Activated naive CD4-positive, alpha-beta T cell (primary cell): ENCODE results near the gene FEN1.

Experiments used
- DNase-seq, 4 experiments: peaks; one replicate each; lab custom pipeline; 2025; lab: John Stamatoyannopoulos, UW

FEN1 gene

DNA sequence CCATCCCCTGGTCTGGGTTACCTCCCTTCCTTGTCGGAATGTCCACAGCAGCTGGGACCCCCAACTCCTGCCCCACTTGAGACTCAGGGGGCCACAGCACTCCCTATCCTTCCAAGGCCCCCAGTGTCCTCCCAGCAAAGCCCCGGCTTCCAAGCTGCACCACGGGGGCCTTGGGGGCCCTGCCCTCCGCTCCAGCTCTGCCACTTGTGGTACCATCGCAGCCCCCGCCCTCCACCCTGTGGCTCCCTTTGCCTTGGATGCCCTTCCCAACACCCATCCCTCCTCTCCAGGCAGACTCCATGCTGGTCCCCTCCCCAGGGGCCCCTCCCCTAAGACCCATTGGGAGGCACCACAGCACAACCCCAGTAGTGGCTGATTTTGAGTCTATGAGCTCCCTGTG, 17.6 kb upstream of the FEN1 start:
- no peak for DNase-seq

DNA sequence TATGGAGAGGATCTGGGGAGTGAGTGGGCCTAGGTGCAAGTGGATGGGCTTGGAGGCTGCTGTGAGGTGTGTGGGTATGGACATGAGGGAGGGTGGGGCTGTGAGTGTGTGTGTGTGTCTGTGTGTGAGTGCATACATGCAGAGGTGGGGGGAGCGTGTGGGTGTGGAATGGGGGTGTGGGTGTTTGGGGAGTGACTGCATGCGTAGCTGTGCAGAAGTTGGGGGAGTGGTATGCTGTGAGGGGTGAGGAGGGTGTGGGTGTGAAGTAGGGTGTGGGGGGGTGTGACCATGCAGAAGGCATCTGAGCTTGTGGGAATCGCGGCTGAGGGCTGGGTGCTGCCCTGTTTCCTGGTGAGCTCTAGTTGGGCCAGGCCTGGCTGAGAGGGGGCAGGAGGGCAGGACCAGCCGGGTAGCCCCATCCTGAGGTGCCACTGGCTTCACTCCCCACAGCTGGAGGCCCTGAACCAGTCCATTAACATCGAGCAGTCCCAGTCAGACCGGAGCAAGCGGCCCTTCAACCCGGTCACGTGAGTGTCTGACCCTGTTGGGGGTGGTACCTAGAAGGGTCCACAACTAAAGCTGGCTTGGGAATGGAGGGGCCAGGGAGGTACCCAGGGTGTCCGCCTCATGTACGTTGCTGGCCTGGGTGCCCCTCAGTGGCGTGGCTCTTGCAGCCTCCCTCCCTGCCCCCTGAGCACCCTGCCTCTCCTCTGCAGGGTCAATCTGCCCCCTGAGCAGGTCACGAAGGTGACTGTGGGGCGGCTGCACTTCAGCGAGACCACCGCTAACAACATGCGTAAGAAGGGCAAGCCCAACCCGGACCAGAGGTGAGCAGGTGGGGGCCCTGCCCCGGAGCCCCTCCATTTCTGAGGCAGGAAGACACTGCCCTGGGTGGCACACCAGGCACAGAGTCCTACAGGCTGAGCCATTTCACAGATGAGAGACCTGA, 16.8 kb upstream of the FEN1 start:
- no peak for DNase-seq

DNA sequence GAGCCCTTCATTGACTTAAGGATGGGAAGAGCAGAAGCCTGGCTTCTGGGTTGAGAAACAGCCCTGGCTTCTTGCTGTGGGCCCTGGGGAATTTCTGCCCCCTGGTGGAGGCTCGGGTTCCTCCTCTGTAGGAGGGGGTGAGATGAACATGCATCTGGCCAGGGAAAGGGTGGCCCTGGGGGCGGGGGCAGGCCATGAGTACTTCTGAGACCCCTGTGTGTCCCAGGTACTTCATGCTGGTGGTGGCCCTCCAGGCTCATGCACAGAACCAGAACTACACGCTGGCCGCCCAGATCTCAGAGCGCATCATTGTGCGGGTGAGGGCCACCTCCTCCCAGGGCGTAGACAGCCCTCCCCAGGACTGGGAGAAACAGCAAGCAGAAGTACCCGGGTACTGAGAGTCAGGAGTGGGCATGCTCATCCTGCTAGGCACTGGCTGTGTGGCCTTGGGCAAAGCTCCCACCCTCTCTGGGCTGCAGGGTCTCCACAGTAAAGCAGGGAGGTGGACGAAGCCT, 16.1 kb upstream of the FEN1 start:
- DNase-seq: peak in 3 of 4 experiments; percentile 14 to 54 (median 30)

DNA sequence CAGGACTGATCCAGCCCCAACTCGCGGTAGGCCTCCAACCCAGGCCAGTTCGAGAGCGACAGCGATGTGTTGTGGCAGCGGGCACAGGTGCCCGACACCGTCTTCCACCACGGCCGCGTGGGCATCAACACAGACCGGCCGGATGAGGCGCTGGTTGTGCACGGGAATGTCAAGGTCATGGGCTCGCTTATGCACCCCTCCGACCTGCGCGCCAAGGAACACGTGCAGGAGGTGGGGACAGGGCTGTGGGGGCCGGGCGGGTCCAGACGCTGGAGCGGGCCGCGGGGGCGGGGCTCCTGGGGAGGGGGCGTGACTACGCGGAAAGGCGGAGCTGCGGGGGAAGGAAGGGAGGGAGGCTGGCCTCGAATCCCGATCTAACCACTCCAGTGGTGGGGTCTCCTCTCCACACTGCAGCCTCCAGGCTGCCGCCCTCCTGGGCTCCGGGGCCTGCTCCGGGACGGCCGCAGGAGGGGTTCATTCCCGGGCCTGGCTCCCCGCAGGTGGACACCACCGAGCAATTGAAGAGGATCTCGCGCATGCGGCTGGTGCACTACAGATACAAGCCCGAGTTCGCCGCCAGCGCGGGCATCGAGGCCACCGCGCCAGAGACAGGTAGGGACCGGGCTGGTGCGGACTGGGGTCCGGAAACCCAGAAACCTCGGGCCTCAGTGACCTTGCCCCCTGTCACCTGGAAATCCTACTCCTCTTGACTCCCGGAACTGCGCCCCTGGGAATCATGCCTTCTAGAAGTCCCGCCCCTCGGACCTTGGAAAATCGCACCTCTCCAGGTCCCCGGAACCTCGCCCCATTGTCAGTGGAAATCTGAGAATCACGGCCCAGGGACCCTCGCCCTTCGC, 15.2 kb upstream of the FEN1 start:
- DNase-seq: peak in 3 of 4 experiments; percentile 31 to 61 (median 42)

DNA sequence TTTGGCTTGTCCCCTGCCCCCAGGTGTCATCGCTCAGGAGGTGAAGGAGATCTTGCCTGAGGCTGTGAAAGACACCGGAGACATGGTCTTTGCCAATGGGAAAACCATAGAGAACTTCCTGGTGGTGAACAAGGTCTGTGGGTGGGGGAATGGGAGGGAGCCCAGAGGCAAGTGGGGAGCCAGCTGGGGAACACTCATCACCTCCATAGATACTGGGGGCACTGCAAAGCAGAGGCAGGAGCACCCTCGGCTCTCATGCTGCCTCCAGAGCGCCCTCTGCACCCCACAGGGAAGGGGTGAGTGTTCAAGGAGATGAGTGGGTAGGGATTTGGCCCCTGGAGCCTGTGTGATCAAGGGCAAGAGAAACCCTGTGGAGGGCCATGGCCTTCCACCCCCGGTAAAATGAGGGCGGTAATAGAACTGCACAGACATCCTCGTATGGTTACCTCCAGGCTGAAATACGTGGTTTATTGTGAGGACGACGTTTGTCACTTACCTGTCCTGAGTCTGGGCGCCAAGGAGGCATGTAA, 14.3 kb upstream of the FEN1 start:
- no peak for DNase-seq

DNA sequence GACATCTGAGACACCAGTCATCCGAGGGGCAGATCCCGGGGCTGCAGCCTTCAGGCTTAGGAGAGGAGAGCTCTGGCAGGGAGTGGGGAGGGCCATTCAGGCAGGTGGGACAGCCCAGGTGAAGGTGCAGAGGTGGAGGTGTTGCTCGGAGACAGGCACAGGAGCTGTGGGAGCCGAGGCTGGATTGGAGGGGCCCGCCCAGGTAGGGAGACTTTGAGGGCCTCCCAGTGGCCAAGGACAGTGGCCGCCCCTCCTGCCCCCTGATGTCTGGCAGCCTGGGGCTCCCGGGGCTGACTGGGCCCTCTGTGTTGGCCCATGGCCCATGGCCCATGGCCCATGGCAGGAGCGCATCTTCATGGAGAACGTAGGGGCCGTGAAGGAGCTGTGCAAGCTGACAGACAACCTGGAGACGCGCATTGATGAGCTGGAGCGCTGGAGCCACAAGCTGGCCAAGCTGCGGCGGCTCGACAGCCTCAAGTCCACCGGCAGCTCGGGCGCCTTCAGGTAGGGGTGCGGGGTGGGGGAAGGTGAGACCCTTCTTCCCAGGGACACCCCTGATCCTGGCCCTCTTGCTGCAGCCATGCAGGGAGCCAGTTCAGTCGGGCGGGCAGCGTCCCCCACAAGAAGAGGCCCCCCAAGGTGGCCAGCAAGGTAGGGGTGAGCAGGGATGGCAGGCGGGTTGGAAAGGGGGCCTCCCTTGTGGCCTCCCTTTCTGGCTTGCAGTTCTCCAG, 13.6 kb upstream of the FEN1 start:
- DNase-seq: no peak

DNA sequence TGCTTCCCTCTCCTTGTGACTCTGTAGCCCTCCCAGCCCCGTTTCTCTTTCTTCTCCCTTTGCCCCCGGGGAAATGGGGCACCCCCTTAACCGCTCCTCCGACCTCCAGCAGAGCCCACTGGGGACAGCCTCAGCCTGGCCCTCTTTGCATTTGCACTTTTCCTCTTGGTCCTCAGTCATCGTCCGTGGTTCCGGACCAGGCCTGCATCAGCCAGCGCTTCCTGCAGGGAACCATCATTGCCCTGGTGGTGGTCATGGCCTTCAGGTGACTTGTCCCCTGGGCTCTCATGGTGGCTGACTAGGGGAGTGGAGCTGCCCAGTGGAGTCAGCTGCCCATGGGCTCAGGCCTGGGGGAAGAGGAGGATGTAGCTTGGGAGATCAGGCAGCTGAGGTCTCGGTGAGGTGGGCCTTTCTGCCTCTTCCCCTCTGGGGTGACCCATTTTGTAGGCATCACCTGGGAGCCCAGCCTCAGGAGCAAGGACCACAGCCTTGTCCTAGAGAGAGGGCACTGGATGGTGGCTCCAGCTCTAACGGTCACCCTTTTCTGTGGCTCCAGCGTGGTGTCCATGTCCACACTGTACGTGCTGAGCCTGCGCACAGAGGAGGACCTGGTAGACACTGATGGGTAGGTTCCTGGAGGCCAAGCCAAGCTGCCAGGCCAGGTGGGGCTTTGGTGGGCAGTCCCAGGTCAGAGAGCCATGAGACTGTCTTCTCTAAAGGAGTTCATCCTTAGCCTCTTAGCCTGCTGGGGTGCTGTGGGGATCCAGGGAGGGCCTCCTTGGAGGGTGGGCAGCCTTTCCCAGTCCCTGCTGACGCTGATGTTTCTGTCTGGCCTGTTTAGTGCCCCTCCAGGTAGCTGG, 12.8 kb upstream of the FEN1 start:
- no peak for DNase-seq

DNA sequence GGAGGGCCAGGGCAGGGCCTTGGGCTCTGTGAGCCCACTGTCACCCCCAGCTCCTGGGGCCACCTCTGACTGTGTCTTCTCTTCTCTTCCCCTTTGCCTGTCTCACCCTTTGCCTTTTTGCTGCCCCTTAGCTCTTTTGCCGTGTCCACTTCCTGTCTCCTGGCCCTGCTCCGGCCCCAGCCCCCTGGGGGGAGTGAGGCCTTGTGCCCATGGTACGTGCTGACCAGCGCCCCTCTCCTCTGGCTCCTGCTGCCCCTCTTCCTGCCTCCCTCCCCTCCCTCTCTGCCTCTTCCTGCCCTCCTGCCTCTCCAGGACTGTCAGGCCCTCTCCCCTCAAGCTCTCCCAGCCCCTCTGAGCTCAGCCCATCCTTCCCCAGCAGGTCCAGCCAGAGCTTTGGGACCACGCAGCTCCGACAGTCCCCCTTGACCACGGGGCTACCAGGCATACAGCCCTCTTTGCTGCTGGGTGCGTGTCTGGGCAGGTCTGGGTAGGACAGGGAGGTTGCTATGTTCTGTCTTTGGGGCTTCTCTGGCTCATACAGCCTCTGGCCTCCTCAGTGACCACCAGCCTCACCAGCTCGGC, 12.0 kb upstream of the FEN1 start:
- DNase-seq: no peak

DNA sequence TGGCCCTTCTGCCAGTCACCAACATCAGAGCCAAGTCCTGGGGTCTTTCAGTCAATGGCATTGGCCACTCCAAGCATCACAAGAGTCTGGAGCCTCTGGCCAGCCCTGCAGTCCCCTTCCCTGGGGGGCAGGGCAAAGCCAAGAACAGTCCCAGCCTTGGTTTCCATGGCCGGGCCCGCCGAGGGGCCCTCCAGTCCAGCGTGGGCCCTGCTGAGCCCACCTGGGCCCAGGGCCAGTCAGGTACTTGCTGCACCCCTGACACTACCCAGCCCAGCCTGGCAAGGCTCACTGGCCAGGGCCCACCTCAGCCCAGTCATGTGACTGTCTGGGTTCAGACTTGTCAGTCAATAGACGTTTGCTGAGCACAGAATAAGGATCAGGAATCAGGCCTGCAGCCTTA, 11.1 kb upstream of the FEN1 start:
- no peak for DNase-seq

DNA sequence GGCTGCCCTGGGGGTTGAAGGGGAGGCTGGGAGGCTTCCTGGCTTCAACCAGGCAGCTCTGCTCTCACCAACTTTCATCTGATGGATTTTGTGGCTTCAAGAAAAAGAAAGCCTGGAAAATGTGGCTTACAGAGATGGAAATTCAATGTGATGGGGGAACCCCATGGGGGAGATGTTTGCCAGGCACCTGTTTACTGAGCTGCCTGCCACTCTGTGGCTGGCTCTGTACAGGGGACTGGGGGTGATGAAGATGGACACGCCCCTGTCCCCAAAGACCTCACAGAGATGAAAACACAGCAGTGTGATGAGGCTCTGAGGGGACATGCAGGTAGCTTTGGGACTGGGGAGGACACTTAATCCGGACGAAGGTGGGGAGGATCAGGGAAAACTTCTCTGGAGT, 10.4 kb upstream of the FEN1 start:
- DNase-seq: no peak

DNA sequence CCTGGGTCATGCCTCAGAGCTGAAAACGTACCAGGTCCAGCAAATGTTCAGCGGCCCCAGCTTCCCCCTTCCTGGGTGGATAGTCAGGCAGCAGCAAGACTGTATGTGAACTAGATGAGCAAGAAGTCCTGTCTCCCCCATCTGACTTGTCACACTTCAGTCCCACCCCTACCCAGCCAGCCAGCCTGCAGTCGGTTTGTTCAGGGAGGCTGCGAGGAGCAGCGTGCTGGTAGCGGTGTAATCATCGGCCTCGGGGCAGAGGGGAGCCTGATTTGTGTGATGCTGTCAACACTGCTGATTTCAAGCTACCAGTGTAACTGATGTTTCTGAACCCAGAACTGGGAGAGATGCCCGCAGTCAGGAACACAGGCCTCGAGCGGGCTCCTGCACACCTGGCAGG, 9.9 kb upstream of the FEN1 start:
- no peak for DNase-seq

DNA sequence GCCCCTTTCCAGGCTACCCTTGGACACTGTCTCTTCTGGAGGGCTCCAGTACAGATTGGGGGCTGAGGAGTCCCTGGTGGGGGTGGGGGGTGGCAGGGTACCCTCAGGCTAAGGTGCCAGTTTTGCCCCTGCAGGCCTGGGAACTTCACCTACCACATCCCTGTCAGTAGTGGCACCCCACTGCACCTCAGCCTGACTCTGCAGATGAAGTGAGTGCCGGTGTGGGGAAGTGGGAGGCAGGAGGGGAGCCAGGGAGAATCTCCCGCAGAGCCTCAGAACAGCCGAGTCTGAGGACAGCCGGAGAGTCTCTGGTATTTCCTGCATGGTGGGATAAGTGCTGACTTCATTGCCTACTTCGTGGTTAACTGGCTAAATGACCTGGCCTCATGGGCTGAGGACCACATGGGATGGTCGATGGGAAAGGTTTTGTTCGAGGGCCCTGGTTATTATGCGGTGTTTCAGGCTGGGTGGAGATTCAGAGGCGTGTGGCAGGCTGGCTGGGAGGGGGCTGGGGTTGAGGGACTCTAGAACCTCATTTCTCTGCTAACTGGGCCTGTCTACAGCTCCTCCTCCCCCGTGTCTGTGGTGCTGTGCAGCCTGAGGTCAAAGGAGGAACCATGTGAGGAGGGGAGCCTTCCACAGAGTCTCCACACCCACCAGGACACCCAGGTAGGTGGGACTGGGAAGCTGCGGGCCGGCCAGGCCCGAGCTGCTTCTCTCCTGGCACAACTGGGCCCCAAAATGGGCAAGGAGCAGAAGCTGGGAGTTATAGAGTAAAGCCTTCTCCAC, 8.8 kb upstream of the FEN1 start:
- DNase-seq: no peak

DNA sequence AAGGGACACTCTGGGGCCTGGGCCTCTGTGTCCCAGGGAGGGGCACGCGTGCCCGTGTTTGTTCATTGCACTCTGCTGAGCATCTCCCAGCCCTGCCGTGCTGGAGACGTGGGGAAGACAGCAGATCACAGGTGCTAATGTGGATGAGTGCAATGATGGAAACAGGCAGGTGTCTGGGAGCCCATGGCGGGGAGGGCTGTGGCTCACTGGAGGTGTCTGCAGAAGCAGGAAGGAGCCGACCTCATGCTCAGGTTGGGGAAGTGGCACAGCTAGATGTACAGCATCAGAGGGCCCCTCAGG, 8.3 kb upstream of the FEN1 start:
- DNase-seq: no peak

DNA sequence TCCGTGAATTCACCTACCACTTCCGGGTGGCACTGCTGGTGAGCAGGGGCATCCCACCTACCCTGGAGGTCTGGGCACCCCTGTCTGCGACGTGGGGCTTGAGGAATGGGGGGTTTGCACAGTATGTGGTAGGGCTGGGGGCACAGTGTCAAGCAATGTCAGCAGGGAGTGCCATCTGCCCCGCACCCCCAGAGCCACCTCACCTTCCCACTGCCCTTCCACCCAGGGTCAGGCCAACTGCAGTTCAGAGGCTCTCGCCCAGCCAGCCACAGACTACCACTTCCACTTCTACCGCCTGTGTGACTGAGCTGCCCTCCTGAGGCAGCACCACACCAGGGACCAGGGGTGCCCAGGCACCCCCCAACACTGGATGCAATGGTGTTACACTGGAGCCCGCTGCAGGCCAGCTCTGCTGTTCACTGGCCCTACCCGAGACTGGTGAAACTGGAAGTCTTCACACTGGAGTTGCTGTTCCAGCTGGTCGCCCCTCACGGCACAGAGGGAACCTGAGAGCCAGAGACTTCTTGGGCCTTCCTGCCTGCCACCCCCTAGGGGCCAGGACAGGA, 6.8 kb upstream of the FEN1 start:
- no peak for DNase-seq

DNA sequence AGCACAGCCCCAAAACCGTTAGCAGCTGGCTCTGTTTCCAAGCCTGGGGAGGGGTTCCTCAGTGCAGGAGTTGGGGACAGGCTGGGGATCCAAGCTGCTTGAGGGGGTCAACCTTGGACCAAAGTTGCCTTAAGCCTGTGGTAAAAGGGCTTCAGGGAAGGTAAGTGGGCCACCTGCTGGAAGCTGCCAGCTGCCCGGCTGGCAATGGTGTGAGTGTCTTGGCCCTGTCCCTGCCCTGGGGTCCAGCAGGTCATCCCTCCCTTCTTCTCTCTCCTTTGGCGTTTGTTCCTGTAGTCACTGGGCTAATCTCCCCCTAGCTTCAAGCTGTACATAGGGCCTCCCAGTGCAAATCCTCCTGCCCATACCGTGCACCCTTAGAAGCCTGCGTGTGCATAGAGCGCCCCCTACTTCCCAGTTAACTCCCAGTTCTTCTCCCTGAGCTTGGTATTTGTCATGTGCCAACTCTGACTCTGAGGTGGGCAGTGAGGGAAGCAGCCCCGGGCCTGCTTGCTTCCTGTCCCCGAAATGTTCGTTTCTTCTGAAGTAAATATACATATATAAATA, 4.7 kb upstream of the FEN1 start:
- no peak for DNase-seq

DNA sequence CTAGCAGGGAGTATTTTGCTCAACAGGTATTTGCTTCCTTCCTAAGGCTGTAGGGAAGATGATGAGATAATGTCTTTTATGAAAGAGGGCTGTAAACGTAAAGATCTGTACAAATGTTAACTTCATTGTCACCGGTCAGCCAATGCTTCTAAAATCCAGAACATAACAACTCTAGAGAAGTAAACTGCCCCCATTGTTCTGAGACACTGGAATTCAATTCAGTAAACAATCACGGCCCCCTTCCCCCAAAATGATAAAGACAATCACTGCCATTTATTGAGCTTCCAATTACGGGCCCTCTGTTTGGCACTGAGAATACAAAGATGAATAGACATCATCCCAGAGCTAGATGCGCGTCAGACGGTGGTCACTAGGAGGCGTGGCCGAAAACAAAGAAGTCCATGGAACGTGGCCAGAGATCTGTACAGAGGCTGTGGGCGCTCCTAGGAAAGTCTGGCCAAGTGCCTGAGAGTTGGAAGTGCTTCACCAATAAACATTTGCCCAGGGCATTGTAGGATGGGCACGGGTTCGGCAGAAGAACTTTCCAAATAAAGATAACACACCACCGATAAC, 888 bp upstream of the FEN1 start:
- DNase-seq: no peak

DNA sequence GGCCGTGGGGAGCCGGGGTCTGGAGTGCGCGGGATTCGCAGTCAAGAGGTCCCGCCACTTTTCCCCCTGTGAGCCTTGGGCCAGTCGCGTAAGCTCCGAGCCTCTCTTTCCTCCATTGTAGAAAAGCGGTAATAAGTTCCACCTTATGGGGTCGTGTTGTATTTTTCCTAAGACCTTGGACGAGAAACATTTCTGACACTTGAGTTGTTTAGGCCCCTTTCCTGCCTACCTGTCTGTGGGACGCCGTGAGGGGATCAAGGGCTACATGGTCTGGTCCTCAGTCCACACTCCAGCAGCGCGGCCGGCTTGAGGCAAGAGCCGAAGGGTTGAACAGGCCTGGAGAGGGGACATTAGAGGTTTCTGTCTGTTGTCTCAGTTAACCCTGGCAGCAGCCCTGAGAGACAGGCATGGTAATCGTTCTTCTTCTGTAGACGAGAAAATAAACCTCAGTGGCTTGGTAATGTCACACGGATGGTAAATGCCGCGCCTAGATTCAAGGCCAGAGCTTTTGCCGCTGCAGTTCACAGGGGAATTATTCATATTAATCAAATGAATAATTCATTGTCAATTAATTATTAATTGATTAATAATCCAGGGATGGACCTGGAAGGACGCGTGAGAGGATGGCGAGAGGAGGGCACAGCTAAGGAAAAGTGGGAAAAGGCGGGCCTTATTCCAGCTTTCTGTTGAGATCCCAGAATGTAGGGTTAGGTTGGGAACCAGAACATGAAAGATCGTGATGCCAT, 545 bp downstream of the FEN1 start:
- DNase-seq: no peak

DNA sequence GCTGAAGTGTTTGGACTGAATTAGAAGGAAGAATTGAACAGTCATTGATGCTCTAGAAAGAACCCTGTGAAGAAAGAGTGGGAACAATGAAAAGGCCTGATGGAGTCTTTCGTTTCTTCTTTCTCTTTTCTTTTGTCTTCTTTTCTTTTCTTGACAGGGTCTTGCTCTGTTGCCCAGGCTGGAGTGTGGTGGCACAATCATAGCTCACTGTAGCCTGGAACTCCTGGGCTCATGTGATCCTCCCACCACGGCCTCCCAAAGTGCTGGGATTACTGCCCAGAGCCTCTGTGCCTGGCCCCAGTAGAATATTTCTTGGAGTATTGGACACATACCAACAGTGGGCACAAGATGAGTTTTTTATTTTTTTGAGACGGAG, 1.1 kb downstream of the FEN1 start:
- no peak for DNase-seq
